Keratinocyte (primary cell): ENCODE data around the gene XYLT2. TPM values are rescaled to one million over a fixed set of nuclear protein-coding genes. Genes with fewer than 3 reads are reported as not detected.

Source experiments
- DNase-seq: peaks from one replicate; pipeline ENCODE4 v3.0.0-alpha.2; 2011; ENCODE audit warnings: low read depth, missing footprints, low spot score
- FAIRE-seq: peaks from 2 replicates; lab custom pipeline; 2011; peaks lifted over from hg19 to GRCh38; lab: Jason Lieb, UNC
- H2AFZ ChIP-seq: 2 replicates; pipeline ENCODE4 v1.6.0; 2012; ENCODE audit warnings: low read length, control low read depth, inconsistent platforms; ENCODE audit not compliant: control insufficient read depth
- H3K27ac ChIP-seq: 2 replicates; pipeline ENCODE4 v1.5.1; 2011; ENCODE audit warnings: low read length; ENCODE audit not compliant: control insufficient read depth, insufficient read depth
- H3K27me3 ChIP-seq: 3 replicates; pipeline ENCODE4 v1.6.0; 2011; ENCODE audit warnings: low read length; ENCODE audit not compliant: control insufficient read depth, insufficient read depth; ENCODE audit errors: extremely low read depth
- H3K36me3 ChIP-seq, 2 experiments: 2 replicates in 1 of 2; 3 replicates in 1 of 2; pipeline ENCODE4 v1.5.1; 2011; ENCODE audit warnings: low read length in 2 of 2, mild to moderate bottlenecking in 1 of 2; ENCODE audit not compliant: control insufficient read depth in 2 of 2, insufficient read depth in 2 of 2; ENCODE audit errors: extremely low read depth in 1 of 2
- H3K4me1 ChIP-seq: 3 replicates; pipeline ENCODE4 v1.5.1; 2011; ENCODE audit warnings: low read length; ENCODE audit not compliant: control insufficient read depth, insufficient read depth; ENCODE audit errors: extremely low read depth
- H3K4me2 ChIP-seq: 3 replicates; pipeline ENCODE4 v1.6.0; 2011; ENCODE audit warnings: low read depth, low read length; ENCODE audit not compliant: control insufficient read depth, insufficient read depth; ENCODE audit errors: extremely low read depth
- H3K4me3 ChIP-seq, 3 experiments: fragments of 200-600 bp in 1 of 3; sonication (generic) in 1 of 3; 2 replicates in 2 of 3; 3 replicates in 1 of 3; pipeline ENCODE4 v1.5.1; 2011 to 2016; ENCODE audit warnings: low read length in 3 of 3, mild to moderate bottlenecking in 3 of 3, control low read depth in 2 of 3, inconsistent platforms in 1 of 3, low read depth in 1 of 3, mixed read lengths in 1 of 3, mixed run types in 1 of 3, moderate library complexity in 1 of 3; ENCODE audit not compliant: control insufficient read depth in 2 of 3, insufficient read depth in 2 of 3; ENCODE audit errors: extremely low read depth in 1 of 3
- H3K79me2 ChIP-seq: 2 replicates; pipeline ENCODE4 v1.6.0; 2012; ENCODE audit warnings: low read length; ENCODE audit not compliant: control insufficient read depth, insufficient read depth
- H3K9ac ChIP-seq: 3 replicates; pipeline ENCODE4 v1.6.0; 2011; ENCODE audit warnings: low read length; ENCODE audit not compliant: control insufficient read depth, insufficient read depth; ENCODE audit errors: extremely low read depth
- H3K9me1 ChIP-seq: 3 replicates; pipeline ENCODE4 v1.6.0; 2011; ENCODE audit warnings: low read length; ENCODE audit not compliant: control insufficient read depth, insufficient read depth; ENCODE audit errors: extremely low read depth
- H3K9me3 ChIP-seq: 2 replicates; pipeline ENCODE4 v1.5.1; 2012; ENCODE audit warnings: low read depth, low read length; ENCODE audit not compliant: control insufficient read depth
- H4K20me1 ChIP-seq: 3 replicates; pipeline ENCODE4 v1.6.0; 2011; ENCODE audit warnings: low read length; ENCODE audit not compliant: control insufficient read depth, insufficient read depth; ENCODE audit errors: extremely low read depth
- CTCF ChIP-seq, 3 experiments: IDR thresholded peaks in 1 of 3; conservative IDR thresholded peaks in 1 of 3; optimal IDR thresholded peaks in 1 of 3; 2 replicates in 2 of 3; 3 replicates in 1 of 3; pipeline versions ENCODE3 to v1.5.1; 2011; ENCODE audit warnings: low read length in 3 of 3, mild to moderate bottlenecking in 3 of 3, moderate library complexity in 2 of 3, control low read depth in 1 of 3, inconsistent platforms in 1 of 3; ENCODE audit not compliant: insufficient read depth in 2 of 3; ENCODE audit errors: extremely low read depth in 1 of 3
- EZH2 ChIP-seq: IDR thresholded peaks from one replicate; pipeline ENCODE4 v1.6.1; 2012; ENCODE audit warnings: inconsistent platforms, mild to moderate bottlenecking, low read length, moderate library complexity
- dilution Hi-C: fragments of 300-500 bp; cut with MboI; formaldehyde crosslinking; loops from one replicate; pipeline ENCODE4 v1.7.0; 2020; ENCODE audit warnings: low sequenced_read_pairs; ENCODE audit not compliant: extremely low pct_ligation_motif_present
- polyA plus RNA-seq, 5 experiments: library from polyadenylated mRNA; depleted of rRNA in 3 of 5; stranded (reverse) in 3 of 5; stranded (forward) in 1 of 5; unstranded in 1 of 5; fragments of >200 nt; gene quantifications; 1 replicate in 1 of 5; 2 replicates in 3 of 5; 3 replicates in 1 of 5; pipeline versions ENCODE4 v1.2.1 to v1.2.3, GENCODE V29; 2011 to 2012; ENCODE audit warnings: missing spikeins in 2 of 5, low read depth in 1 of 5, low replicate concordance in 1 of 5

The XYLT2 gene
- polyA plus RNA-seq, 1 donor (not counting 4 experiments of a cell fraction or from before 2014, with no cell fraction given): 15.3 TPM

GRCh38 chr17:50370052-50370451 lies 24.1 kb downstream of the XYLT2 start:
- Histone ChIP-seq H3K4me2 (no peak overlapping the region), H4K20me1 (peaks cover 4% of the 10 kb centered on the region), H3K9ac (no peak overlapping the region), H3K79me2 (peaks cover 31% of the 10 kb centered on the region), H2AFZ (no peak overlapping the region), H3K9me3 (no peaks in the 10 kb centered on the region), H3K9me1 (no peaks in the 10 kb centered on the region), H3K4me3 (no peak overlapping the region), H3K27ac (no peak overlapping the region), H3K4me1 (peaks cover 16% of the 10 kb centered on the region), H3K27me3 (no peaks in the 10 kb centered on the region), H3K36me3 (peaks cover 26 to 47% of the 10 kb centered on the region in 2 experiments)
- no peak for TF ChIP-seq CTCF (optimal IDR thresholded peaks at IDR 0.05 in 1 of 3, IDR thresholded peaks at IDR 0.05 in 1 of 3, conservative IDR thresholded peaks at IDR 0.05 in 1 of 3; ENCODE audit: extremely low read depth in 1 of 3, insufficient read depth in 2 of 3, low read length in 3 of 3)
- no peak for TF ChIP-seq EZH2
- dilution Hi-C loops: no loop called here
- DNase-seq: no peak
- FAIRE-seq: no peak

- H3K79me2 ChIP-seq: peaks cover 31% of the 10 kb centered on the region
- peak overlapping the region; percentile 72 to 88 (median 83) for H3K4me3 ChIP-seq
- no peak overlapping the region for H2AFZ ChIP-seq
- dilution Hi-C loops: no loop called here
- peak overlapping the region; percentile 96 for H3K9ac ChIP-seq
- no peaks in the 10 kb centered on the region for H3K9me1 ChIP-seq
- peaks cover 16 to 40% of the 10 kb centered on the region in 2 experiments for H3K36me3 ChIP-seq
- no peaks in the 10 kb centered on the region for H3K9me3 ChIP-seq
- FAIRE-seq: peak; percentile 67
- no peak for DNase-seq
- H3K27ac ChIP-seq: peak overlapping the region; percentile 96
- peaks cover 16% of the 10 kb centered on the region for H3K4me1 ChIP-seq
- H4K20me1 ChIP-seq: peaks cover 4% of the 10 kb centered on the region
- TF ChIP-seq EZH2 (no peak), CTCF (optimal IDR thresholded peaks at IDR 0.05 in 1 of 3, IDR thresholded peaks at IDR 0.05 in 1 of 3, conservative IDR thresholded peaks at IDR 0.05 in 1 of 3; ENCODE audit: extremely low read depth in 1 of 3, insufficient read depth in 2 of 3, low read length in 3 of 3) (no peak)
- H3K4me2 ChIP-seq: peak overlapping the region; percentile 94
- no peaks in the 10 kb centered on the region for H3K27me3 ChIP-seq
These were observed 25.6 kb downstream of the XYLT2 start for GRCh38 chr17:50371526-50371925.
